ENCODE results near the gene SYTL3.

The SYTL3 gene

GRCh38 chr6:158760618-158761250 lies 110.9 kb downstream of the SYTL3 start:
- DNase-seq, result no peak

- DNase-seq, result no peak
Observed at GRCh38 chr6:158761746-158762145, 111.9 kb downstream of the SYTL3 start.

GRCh38 chr6:158762787-158763433 lies 113.1 kb downstream of the SYTL3 start:
- no peak for DNase-seq

GRCh38 chr6:158763434-158764182 lies 113.8 kb downstream of the SYTL3 start:
- DNase-seq, result no peak

- DNase-seq, result no peak
Observed at GRCh38 chr6:158764183-158764849, 114.5 kb downstream of the SYTL3 start.

- no peak for DNase-seq
Observed at GRCh38 chr6:158764926-158765325, 115.1 kb downstream of the SYTL3 start.

- no peak for DNase-seq
Observed at GRCh38 chr6:158765499-158766068, 115.7 kb downstream of the SYTL3 start.

GRCh38 chr6:158766621-158767455 lies 117.0 kb downstream of the SYTL3 start:
- DNase-seq, result no peak

- no peak for DNase-seq
Observed at GRCh38 chr6:158767709-158768108, 117.9 kb downstream of the SYTL3 start.

- DNase-seq, result no peak
Observed at GRCh38 chr6:158768436-158768835, 118.6 kb downstream of the SYTL3 start.

- DNase-seq, result no peak
Observed at GRCh38 chr6:158769234-158769770, 119.4 kb downstream of the SYTL3 start.

GRCh38 chr6:158769771-158770432 lies 120.0 kb downstream of the SYTL3 start:
- DNase-seq, result no peak

GRCh38 chr6:158770533-158771330 lies 120.9 kb downstream of the SYTL3 start:
- DNase-seq, result no peak

- DNase-seq, result no peak
Observed at GRCh38 chr6:158771399-158772152, 121.7 kb downstream of the SYTL3 start.

GRCh38 chr6:158772172-158772571 lies 122.3 kb downstream of the SYTL3 start:
- no peak for DNase-seq

- no peak for DNase-seq
Observed at GRCh38 chr6:158772851-158773371, 123.1 kb downstream of the SYTL3 start.

GRCh38 chr6:158773581-158774449 lies 124.0 kb downstream of the SYTL3 start:
- DNase-seq, result no peak

GRCh38 chr6:158774717-158775449 lies 125.0 kb downstream of the SYTL3 start:
- no peak for DNase-seq
